Neural cell (in vitro differentiated cells): Measurements from ENCODE around the gene AHSP.

Experiments used
- EP300 ChIP-seq: fragments of 450-650 bp; conservative IDR thresholded peaks from 2 replicates; pipeline ENCODE4 v1.6.1; 2014; ENCODE audit warnings: antibody characterized with exemption, mild to moderate bottlenecking, moderate library complexity; ENCODE audit not compliant: poor library complexity, severe bottlenecking
- EZH2 ChIP-seq: fragments of 200-600, 300-800 bp; shearing (Covaris generic), sonication (generic); IDR thresholded peaks from 2 replicates; pipeline ENCODE4 v1.6.1; 2014; ENCODE audit warnings: antibody characterized with exemption, low read length, borderline replicate concordance, mild to moderate bottlenecking; ENCODE audit not compliant: insufficient read depth, poor library complexity, severe bottlenecking
- MXI1 ChIP-seq: fragments of 450-650 bp; conservative IDR thresholded peaks from 2 replicates; pipeline ENCODE4 v1.6.1; 2014; ENCODE audit warnings: antibody characterized with exemption, mild to moderate bottlenecking; ENCODE audit not compliant: poor library complexity, severe bottlenecking
- POLR2AphosphoS5 ChIP-seq: IDR thresholded peaks from 2 replicates; pipeline ENCODE4 v1.6.1; 2012
- RAD21 ChIP-seq: fragments of 450-650 bp; conservative IDR thresholded peaks from 2 replicates; pipeline ENCODE4 v1.6.1; 2014; ENCODE audit warnings: antibody characterized with exemption, mild to moderate bottlenecking, moderate library complexity
- SMC3 ChIP-seq: fragments of 450-650 bp; conservative IDR thresholded peaks from 2 replicates; pipeline ENCODE4 v1.6.1; 2014; ENCODE audit warnings: antibody characterized with exemption, mild to moderate bottlenecking, moderate library complexity; ENCODE audit not compliant: poor library complexity
- TAF1 ChIP-seq: IDR thresholded peaks from 2 replicates; pipeline ENCODE4 v1.6.1; 2012; ENCODE audit warnings: low read depth
- TF ChIP-seq, protein P1 (sequence below): fragments of 450-650 bp; IDR thresholded peaks from 2 replicates; pipeline ENCODE4 v1.5.1; 2014; ENCODE audit warnings: antibody characterized with exemption, mild to moderate bottlenecking, moderate library complexity; ENCODE audit not compliant: poor library complexity, severe bottlenecking
- TF ChIP-seq, protein P2 (sequence below): IDR thresholded peaks from 2 replicates; pipeline ENCODE4 v1.6.1; 2012; ENCODE audit warnings: borderline replicate concordance

DNA sequence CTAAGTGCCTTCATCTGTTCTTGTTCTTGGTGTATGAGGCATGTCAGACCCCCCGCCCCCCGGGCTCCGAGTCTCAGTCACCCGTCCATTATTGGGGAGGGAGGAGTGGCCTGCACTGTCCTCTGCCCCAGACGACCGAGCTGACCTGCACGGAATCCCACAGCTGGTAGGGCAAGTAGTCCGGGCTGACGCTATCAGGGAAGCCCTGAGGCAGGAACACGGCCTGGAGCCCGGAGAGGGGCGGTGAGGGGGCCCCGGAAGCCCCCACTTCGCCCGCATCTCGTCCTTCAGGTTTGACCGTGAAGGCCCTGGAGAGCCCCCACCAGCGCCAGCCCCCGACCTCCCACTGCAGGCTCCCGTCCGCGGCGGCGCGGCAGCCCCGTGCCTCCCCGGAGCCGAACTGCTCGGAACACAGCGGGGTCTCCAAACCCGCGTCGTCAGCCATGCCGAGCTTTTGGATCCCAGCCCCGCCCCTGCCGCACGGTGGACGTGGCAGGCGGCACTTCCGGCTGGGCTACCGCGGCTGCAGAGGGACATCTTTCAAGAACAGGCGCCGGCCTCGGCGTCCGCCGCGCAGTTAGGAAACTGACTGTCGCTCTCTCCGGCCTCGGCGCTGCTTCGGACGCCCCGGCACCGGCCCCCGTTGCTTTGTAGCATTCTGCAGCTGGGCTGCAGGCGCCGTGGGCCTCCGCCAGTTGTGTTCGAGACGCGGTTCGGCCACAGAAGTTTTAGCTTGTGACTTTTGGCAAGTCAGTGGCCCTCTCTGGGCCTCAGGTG is 19.6 kb upstream of the AHSP start, which contains the start of gene RUSF1:
- TF ChIP-seq, protein P1, sequence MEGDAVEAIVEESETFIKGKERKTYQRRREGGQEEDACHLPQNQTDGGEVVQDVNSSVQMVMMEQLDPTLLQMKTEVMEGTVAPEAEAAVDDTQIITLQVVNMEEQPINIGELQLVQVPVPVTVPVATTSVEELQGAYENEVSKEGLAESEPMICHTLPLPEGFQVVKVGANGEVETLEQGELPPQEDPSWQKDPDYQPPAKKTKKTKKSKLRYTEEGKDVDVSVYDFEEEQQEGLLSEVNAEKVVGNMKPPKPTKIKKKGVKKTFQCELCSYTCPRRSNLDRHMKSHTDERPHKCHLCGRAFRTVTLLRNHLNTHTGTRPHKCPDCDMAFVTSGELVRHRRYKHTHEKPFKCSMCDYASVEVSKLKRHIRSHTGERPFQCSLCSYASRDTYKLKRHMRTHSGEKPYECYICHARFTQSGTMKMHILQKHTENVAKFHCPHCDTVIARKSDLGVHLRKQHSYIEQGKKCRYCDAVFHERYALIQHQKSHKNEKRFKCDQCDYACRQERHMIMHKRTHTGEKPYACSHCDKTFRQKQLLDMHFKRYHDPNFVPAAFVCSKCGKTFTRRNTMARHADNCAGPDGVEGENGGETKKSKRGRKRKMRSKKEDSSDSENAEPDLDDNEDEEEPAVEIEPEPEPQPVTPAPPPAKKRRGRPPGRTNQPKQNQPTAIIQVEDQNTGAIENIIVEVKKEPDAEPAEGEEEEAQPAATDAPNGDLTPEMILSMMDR, result no peak
- TF ChIP-seq, protein P2, sequence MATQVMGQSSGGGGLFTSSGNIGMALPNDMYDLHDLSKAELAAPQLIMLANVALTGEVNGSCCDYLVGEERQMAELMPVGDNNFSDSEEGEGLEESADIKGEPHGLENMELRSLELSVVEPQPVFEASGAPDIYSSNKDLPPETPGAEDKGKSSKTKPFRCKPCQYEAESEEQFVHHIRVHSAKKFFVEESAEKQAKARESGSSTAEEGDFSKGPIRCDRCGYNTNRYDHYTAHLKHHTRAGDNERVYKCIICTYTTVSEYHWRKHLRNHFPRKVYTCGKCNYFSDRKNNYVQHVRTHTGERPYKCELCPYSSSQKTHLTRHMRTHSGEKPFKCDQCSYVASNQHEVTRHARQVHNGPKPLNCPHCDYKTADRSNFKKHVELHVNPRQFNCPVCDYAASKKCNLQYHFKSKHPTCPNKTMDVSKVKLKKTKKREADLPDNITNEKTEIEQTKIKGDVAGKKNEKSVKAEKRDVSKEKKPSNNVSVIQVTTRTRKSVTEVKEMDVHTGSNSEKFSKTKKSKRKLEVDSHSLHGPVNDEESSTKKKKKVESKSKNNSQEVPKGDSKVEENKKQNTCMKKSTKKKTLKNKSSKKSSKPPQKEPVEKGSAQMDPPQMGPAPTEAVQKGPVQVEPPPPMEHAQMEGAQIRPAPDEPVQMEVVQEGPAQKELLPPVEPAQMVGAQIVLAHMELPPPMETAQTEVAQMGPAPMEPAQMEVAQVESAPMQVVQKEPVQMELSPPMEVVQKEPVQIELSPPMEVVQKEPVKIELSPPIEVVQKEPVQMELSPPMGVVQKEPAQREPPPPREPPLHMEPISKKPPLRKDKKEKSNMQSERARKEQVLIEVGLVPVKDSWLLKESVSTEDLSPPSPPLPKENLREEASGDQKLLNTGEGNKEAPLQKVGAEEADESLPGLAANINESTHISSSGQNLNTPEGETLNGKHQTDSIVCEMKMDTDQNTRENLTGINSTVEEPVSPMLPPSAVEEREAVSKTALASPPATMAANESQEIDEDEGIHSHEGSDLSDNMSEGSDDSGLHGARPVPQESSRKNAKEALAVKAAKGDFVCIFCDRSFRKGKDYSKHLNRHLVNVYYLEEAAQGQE, result peak; percentile 13
- TF ChIP-seq POLR2AphosphoS5 (peak; percentile 79), RAD21 (no peak), TAF1 (no peak), EZH2 (no peak), EP300 (peak; percentile 60), SMC3 (peak; percentile 22), MXI1 (peak; percentile 93)
